Stomach (tissue), 4 donors: Measurements from ENCODE around the gene CDYL.

Source experiments
- EP300 ChIP-seq: sonication (generic); formaldehyde crosslinking; IDR thresholded peaks from one replicate; pipeline ENCODE4 v1.6.1; 2017; ENCODE audit warnings: antibody characterized with exemption
- POLR2AphosphoS5 ChIP-seq, 3 donors: sonication (generic); formaldehyde crosslinking; IDR thresholded peaks; one replicate each; pipeline ENCODE4 v1.6.1; 2016; ENCODE audit warnings: antibody characterized with exemption in 3 of 3
- TF ChIP-seq, protein P1 (sequence below), 7 experiments: fragments of 450-650 bp in 4 of 7; fragments of 200-600 bp in 3 of 7; sonication (generic) in 3 of 7; IDR thresholded peaks; one replicate each; pipeline ENCODE4 v1.5.1; 2016 to 2019; ENCODE audit warnings: antibody characterized with exemption in 7 of 7, control low read depth in 2 of 7, mild to moderate bottlenecking in 1 of 7

DNA sequence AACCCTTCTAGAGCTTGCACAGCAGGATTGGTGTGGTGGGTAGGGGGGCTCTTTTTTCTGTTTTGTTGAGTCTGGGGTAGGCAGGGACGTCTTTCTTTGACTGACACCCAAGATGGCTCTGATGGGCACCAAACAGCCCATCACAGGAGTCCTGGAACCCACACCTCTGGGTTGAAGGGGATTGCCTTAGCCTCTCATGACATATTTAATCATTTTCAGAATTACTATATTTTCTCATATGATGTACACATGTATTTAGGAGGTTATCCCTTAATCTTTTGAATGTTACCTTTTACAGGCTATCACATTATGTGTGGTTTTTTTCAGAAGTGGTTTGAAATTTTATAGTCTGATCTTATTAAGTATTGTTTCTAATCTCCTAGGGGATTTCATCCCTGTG is 163.0 kb downstream of the CDYL start:
- TF ChIP-seq, protein P1, sequence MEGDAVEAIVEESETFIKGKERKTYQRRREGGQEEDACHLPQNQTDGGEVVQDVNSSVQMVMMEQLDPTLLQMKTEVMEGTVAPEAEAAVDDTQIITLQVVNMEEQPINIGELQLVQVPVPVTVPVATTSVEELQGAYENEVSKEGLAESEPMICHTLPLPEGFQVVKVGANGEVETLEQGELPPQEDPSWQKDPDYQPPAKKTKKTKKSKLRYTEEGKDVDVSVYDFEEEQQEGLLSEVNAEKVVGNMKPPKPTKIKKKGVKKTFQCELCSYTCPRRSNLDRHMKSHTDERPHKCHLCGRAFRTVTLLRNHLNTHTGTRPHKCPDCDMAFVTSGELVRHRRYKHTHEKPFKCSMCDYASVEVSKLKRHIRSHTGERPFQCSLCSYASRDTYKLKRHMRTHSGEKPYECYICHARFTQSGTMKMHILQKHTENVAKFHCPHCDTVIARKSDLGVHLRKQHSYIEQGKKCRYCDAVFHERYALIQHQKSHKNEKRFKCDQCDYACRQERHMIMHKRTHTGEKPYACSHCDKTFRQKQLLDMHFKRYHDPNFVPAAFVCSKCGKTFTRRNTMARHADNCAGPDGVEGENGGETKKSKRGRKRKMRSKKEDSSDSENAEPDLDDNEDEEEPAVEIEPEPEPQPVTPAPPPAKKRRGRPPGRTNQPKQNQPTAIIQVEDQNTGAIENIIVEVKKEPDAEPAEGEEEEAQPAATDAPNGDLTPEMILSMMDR (IDR thresholded peaks at IDR 0.05), result no peak
- TF ChIP-seq EP300 (no peak), POLR2AphosphoS5 (IDR thresholded peaks at IDR 0.05) (no peak)
